Stomach (tissue), 4 donors: ENCODE data around the gene SERPINI2.

ENCODE experiments used
- EP300 ChIP-seq: sonication (generic); formaldehyde crosslinking; IDR thresholded peaks from one replicate; pipeline ENCODE4 v1.6.1; 2017; ENCODE audit warnings: antibody characterized with exemption
- POLR2A ChIP-seq, 4 donors: fragments of 450-650 bp; IDR thresholded peaks; one replicate each; pipeline ENCODE4 v1.6.1; 2016; ENCODE audit warnings: antibody characterized with exemption in 4 of 4, control low read depth in 2 of 4, mild to moderate bottlenecking in 1 of 4, moderate library complexity in 1 of 4
- POLR2AphosphoS5 ChIP-seq, 3 donors: sonication (generic); formaldehyde crosslinking; IDR thresholded peaks; one replicate each; pipeline ENCODE4 v1.6.1; 2016; ENCODE audit warnings: antibody characterized with exemption in 3 of 3
- TF ChIP-seq, protein P1 (sequence below), 7 experiments: fragments of 450-650 bp in 4 of 7; fragments of 200-600 bp in 3 of 7; sonication (generic) in 3 of 7; IDR thresholded peaks; one replicate each; pipeline ENCODE4 v1.5.1; 2016 to 2019; ENCODE audit warnings: antibody characterized with exemption in 7 of 7, control low read depth in 2 of 7, mild to moderate bottlenecking in 1 of 7

DNA sequence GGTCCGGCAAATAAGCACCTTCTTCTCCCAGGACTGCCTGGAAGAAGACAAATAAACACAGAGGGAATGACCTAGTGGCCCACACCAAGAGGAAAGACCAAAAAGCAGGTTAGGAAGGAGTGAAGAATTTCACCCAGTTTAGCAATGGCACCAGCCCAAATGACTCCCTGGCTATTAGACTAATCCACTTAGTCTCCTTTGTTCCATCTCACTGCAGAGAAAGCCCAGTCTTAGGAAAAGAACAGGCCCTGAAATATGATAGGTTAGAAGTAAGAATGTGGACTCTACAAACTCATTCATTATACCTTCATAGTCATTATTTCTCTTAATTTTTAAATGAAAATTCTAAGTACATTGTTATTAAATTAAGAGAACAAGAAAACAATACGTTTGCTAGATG, 23.2 kb downstream of the SERPINI2 start:
- TF ChIP-seq, protein P1, sequence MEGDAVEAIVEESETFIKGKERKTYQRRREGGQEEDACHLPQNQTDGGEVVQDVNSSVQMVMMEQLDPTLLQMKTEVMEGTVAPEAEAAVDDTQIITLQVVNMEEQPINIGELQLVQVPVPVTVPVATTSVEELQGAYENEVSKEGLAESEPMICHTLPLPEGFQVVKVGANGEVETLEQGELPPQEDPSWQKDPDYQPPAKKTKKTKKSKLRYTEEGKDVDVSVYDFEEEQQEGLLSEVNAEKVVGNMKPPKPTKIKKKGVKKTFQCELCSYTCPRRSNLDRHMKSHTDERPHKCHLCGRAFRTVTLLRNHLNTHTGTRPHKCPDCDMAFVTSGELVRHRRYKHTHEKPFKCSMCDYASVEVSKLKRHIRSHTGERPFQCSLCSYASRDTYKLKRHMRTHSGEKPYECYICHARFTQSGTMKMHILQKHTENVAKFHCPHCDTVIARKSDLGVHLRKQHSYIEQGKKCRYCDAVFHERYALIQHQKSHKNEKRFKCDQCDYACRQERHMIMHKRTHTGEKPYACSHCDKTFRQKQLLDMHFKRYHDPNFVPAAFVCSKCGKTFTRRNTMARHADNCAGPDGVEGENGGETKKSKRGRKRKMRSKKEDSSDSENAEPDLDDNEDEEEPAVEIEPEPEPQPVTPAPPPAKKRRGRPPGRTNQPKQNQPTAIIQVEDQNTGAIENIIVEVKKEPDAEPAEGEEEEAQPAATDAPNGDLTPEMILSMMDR (IDR thresholded peaks at IDR 0.05) = no peak
- TF ChIP-seq POLR2AphosphoS5 (IDR thresholded peaks at IDR 0.05) (no peak), EP300 (no peak), POLR2A (IDR thresholded peaks at IDR 0.05) (no peak)
